Measurements from ENCODE around the gene TK1. TPM values are rescaled to one million over a fixed set of nuclear protein-coding genes. Genes with fewer than 3 reads are reported as not detected.
A peak's percentile ranks its signal among the peaks of the same experiment; 100 is the strongest.

The TK1 gene
- total and polyA plus RNA-seq, 5 experiments from 2014 or later: 0.18 to 1.1 TPM; not detected in 3

DNA sequence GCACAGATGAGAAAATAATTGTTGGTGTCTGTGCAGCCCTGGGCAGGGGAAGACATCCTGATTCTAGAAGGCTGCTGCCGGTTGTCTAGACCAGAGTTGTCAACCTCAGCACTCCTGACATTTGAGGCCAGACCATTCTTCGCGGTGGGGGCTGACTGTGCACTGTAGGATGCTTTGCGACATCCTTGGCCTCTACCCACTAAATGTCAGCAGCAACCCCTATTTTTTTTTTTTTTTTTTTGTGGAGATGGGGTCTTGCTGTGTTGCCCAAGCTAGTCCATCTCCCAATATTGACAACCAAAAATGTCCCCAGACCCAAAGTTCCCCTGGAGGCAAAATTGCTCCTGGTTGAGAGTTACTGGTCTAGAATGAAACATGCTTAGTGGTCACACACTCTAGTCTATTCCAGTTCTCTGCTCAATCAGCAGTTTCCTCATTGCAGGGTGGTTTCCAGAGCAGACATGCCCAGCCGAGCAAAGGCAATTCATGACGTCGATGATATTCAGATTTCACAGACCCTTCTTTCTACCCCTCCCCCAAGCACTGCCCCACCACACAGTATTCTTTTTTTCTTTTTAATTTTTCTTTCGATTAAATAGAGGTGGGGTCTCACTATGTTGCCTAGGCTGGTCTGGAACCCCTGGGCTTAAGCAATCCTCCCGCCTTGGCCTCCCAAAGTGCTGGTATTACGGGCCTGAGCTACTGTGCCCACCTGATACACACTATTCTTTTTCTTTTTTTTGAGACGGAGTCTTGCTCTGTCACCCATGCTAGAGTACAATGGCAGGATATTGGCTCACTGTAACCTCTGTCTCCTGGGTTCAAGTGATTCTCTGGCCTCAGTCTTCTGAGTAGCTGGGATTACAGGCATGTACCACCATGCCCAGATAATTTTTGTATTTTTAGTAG lies 31.7 kb downstream of the TK1 start:
- DNase-seq (no peak), ATAC-seq (peak; percentile 35 to 65)
- Mint-ChIP-seq H3K4me1 (peaks cover 0 to 32% (median under 1%) of the 10 kb centered on the region in 4 donors), H3K36me3 (no peaks in the 10 kb centered on the region), H3K9me3 (no peaks in the 10 kb centered on the region), H3K4me3 (peak overlapping the region in 1 of 10 donors; percentile 9), H3K27ac (peak overlapping the region in 4 of 10 donors; percentile 7 to 71 (median 51)), H3K27me3 (no peaks in the 10 kb centered on the region)
- POLR2A ChIA-PET: interaction anchor here (0.6 to 1.0 kb wide), 2 partner anchors 21 to 699 kb away, joined by 3 to 5 read pairs; no protein-coding TSS in a partner anchor

GRCh38 chr17:78151514-78152008 lies 35.3 kb downstream of the TK1 start:
- Mint-ChIP-seq H3K27ac (no peak overlapping the region), H3K27me3 (no peaks in the 10 kb centered on the region), H3K4me1 (peaks cover 5 to 46% (median 13%) of the 10 kb centered on the region in 4 donors), H3K4me3 (no peak overlapping the region), H3K36me3 (no peaks in the 10 kb centered on the region), H3K9me3 (no peaks in the 10 kb centered on the region)
- DNase-seq (no peak), ATAC-seq (no peak)
- POLR2A ChIA-PET: interaction anchor here (0.6 to 1.8 kb wide), 6 partner anchors 8 to 35 kb away, joined by 3 to 8 read pairs (median 4); no protein-coding TSS in a partner anchor

GRCh38 chr17:78148286-78149016 lies 38.4 kb downstream of the TK1 start:
- Mint-ChIP-seq H3K27me3 (no peaks in the 10 kb centered on the region), H3K27ac (peak overlapping the region in 5 of 10 donors; percentile 16 to 89 (median 44)), H3K4me3 (no peak overlapping the region), H3K36me3 (no peaks in the 10 kb centered on the region), H3K9me3 (no peaks in the 10 kb centered on the region), H3K4me1 (peaks cover 10 to 50% (median 26%) of the 10 kb centered on the region in 4 donors)
- POLR2A ChIA-PET: interaction anchor here (0.6 to 30.2 kb wide), 4 partner anchors 23 to 538 kb away, joined by 3 to 1112 read pairs (median 312); partner anchors contain the start of genes TMC6 and TMC8
- ATAC-seq (no peak), DNase-seq (no peak)

DNA sequence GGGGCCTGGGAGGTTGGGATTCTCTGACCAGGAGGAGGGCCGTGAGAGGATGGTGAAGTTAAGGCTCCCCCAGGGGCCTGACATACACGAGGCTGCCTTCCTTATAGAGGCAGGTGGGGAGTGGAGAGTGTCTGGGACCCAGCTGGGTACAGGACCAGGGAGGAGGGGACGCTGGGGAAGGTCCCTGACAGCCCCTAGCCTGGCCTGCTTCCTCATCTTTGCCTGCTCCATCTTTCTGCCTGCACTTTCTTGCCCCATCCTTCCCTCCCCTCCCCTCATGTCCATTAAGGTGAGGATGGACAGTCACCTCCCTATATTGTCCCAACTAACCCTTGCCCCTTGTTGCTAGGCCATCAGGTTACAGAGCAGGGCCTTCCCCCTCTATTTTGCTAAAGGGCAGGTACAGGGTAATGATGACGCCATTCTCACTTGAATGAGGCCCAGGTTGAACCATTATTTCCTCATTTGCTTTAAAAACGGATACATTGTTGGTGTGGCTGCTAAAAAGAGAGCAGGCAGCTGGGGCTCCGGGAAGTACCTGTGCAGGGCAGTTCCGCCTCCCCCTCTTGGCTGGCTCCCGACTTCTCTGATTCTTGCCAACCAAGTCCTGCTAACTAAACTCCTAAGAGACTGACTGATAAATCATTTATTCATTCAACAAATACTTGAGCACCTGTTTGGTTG lies 39.4 kb downstream of the TK1 start:
- Mint-ChIP-seq H3K4me3 (peak overlapping the region in 1 of 10 donors; percentile 2), H3K9me3 (no peaks in the 10 kb centered on the region), H3K27ac (peak overlapping the region in 7 of 10 donors; percentile 19 to 80 (median 54)), H3K4me1 (peaks cover 13 to 56% (median 34%) of the 10 kb centered on the region in 4 donors), H3K36me3 (peaks cover 0 to 4% (median 0%) of the 10 kb centered on the region in 3 donors), H3K27me3 (no peaks in the 10 kb centered on the region)
- POLR2A ChIA-PET: interaction anchor here (0.5 to 30.2 kb wide), 5 partner anchors 10 to 38 kb away, joined by 3 to 1112 read pairs (median 3); partner anchors contain the start of genes TMC6 and TMC8
- ATAC-seq: peak; percentile 56 to 88
- DNase-seq: peak in 1 of 10 donors; percentile 69

- ATAC-seq: no peak
- POLR2A ChIA-PET: interaction anchor here (0.5 to 30.2 kb wide), 5 partner anchors 9 to 38 kb away, joined by 3 to 1112 read pairs (median 3); partner anchors contain the start of genes TMC6 and TMC8
- no peak for DNase-seq
- Mint-ChIP-seq H3K4me3 (no peak overlapping the region), H3K27me3 (no peaks in the 10 kb centered on the region), H3K9me3 (no peaks in the 10 kb centered on the region), H3K4me1 (peaks cover 13 to 62% (median 39%) of the 10 kb centered on the region in 4 donors), H3K27ac (peak overlapping the region in 1 of 10 donors; percentile 80), H3K36me3 (peaks cover 0 to 6% (median under 1%) of the 10 kb centered on the region in 3 donors)
These were observed 40.0 kb downstream of the TK1 start for GRCh38 chr17:78146881-78147280.

DNA sequence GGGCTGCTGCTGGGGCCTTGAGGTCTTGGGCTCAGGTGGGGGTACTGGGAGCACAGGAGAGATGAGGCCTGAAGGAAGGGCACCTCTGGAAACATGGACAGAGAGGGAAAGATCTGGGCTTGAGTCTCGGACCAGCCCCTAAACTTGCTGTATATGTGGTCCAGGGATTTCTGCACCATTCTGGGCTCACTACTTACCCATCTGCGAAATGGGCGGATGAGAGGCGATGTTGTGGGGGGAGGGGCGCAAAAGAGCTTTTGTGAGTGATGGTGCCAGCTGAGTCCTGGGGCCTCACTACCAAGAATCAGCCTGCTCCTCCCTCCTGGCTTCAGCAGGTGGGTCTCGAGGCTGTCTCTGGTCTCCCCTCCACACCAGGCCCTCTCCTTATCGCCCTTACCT lies 40.4 kb downstream of the TK1 start:
- H3K27ac Mint-ChIP-seq: peak overlapping the region in 2 of 10 donors; percentile 33 to 76
- H3K27me3 Mint-ChIP-seq: no peaks in the 10 kb centered on the region
- peak overlapping the region in 1 of 10 donors; percentile 45 for H3K4me3 Mint-ChIP-seq
- H3K36me3 Mint-ChIP-seq: peaks cover 0 to 9% (median 5%) of the 10 kb centered on the region in 3 donors
- POLR2A ChIA-PET: interaction anchor here (1.0 to 30.2 kb wide), 4 partner anchors 9 to 37 kb away, joined by 3 to 1112 read pairs (median 309); partner anchors contain the start of genes TMC6 and TMC8
- DNase-seq (no peak), ATAC-seq (no peak)
- no peaks in the 10 kb centered on the region for H3K9me3 Mint-ChIP-seq
- H3K4me1 Mint-ChIP-seq: peaks cover 13 to 64% (median 43%) of the 10 kb centered on the region in 4 donors

DNA sequence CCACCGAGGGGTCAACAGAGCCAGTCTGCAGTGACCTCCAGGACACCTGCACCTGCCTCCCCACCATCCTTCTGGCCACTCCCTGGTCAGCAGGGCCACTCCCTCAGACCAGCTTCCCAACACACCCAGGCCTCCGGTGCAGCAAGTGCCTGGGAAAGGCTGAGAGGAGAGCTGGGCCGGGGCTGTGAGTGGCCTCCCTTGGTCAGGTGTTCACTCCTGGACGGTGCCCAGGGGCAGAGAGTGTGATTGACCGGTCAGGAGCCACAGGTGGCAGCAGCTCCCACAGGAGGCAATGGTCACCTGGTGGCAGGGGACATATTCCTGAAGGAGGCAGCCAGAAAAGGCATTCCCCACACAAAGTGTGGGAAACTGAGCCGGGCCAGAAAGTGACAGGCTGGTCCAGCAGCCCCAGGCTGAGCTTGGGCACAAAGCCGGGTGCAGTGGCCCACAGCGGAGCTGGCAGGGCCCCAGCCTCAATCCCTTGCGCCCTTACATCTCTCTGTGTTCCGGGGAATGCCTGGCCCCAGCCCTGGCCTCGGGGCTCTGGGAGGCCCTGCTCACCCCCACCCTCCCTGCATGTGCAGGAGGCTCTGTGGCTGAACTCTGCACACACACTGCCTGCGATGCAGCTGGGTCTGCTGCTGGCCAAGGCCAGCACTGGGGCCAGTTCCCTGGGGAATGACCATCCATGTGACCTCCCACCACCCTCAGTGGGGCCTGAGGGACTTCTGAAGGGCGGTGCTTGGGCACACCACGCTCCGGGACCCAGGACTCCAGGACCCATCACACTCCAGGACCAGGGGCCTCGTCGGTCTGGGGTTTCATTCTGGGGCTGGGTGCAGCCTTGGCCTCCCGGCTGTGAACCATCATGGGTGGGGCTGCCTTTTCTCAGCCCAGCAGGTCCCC lies 41.9 kb downstream of the TK1 start:
- no peaks in the 10 kb centered on the region for H3K27me3 Mint-ChIP-seq
- ATAC-seq: no peak
- peak overlapping the region in 8 of 10 donors; percentile 15 to 85 (median 70) for H3K27ac Mint-ChIP-seq
- POLR2A ChIA-PET: interaction anchor here (1.0 to 30.2 kb wide), 5 partner anchors 9 to 36 kb away, joined by 3 to 1112 read pairs (median 11); partner anchors contain the start of genes TMC6 and TMC8
- H3K4me3 Mint-ChIP-seq: no peak overlapping the region
- peaks cover 18 to 67% (median 53%) of the 10 kb centered on the region in 4 donors for H3K4me1 Mint-ChIP-seq
- peaks cover 0 to 2% (median 0%) of the 10 kb centered on the region in 9 donors for H3K9me3 Mint-ChIP-seq
- H3K36me3 Mint-ChIP-seq: peaks cover 0 to 18% (median 8%) of the 10 kb centered on the region in 3 donors
- no peak for DNase-seq

DNA sequence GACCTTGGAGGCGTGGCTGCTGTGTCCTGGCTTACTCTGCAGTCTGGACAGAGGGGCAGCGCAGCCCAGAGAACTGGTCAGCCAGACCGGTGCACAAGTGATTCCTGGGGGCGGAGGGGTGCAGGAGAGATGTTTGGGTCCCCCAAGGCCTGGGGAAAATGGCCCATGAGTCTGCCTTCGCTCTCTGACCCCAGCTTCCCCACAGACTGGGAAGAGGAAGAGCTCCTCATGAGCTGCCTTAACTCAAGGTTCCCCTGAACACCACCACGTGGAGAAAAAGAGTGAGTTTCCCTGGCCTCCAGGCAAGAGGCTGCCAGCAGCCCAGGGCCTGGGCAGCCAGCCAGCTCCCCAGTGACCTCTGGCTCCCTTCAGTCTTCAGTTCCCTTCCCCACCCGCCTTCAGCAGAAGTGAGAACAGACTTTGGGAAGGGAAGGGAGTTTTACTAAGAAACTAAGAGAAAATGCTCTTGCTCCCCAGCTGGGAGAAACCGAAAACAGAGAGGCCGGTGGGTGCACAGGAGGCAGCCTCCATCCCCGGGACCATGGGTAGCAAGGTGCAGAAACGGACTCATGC lies 42.6 kb downstream of the TK1 start:
- no peak for DNase-seq
- H3K27me3 Mint-ChIP-seq: no peaks in the 10 kb centered on the region
- H3K4me3 Mint-ChIP-seq: no peak overlapping the region
- ATAC-seq: no peak
- H3K4me1 Mint-ChIP-seq: peaks cover 22 to 70% (median 59%) of the 10 kb centered on the region in 4 donors
- H3K9me3 Mint-ChIP-seq: peaks cover 0 to 2% (median 0%) of the 10 kb centered on the region in 9 donors
- peaks cover 0 to 22% (median 8%) of the 10 kb centered on the region in 3 donors for H3K36me3 Mint-ChIP-seq
- H3K27ac Mint-ChIP-seq: peak overlapping the region in 8 of 10 donors; percentile 3 to 85 (median 70)
- POLR2A ChIA-PET: interaction anchor here (1.0 to 30.2 kb wide), 6 partner anchors 8 to 35 kb away, joined by 3 to 1112 read pairs (median 10); partner anchors contain the start of genes TMC6 and TMC8

DNA sequence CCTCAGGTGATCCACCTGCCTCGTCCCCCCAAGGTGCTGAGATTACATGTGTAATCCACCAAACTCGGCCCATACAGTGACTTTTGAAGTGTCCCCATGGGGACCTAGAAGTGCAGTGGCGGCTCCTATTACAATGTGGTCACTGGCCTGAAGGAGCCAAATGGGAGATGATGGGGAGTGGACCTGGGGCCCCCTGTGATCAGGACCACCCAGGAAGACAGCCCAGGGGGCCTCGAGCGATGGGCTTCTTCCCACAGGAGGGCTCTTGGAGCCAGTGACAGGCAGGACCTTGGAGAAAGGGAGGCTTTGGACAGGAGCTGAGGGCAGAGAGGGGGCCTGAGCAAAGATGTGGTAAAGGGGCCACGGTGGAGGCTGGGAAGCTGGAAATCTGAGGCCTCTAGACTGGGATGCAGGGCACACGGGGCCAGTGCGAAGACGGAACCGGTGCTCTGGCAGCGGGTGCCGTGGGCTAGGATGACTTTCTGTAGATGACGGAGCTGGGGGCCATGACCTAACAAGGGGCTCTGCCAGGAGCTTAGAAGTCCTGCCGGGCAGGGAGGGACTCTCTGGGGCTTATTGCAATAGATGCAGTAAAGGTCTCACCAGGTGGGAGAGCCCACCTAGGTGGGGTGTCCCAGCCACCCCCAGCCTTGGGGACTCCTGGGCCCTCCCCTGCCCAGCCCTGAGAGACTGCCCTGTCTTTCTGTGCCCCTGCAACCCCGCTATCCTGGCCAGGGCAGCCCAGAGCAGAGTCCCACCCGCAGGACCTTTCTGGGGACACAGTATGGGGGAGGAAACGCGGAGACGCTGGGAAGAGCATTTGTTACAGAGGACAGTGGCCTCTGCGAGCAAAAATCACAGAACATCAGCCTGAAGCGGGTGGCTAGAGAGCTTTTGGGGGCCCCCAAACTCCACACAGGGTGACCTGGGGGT lies 43.4 kb downstream of the TK1 start:
- Mint-ChIP-seq H3K27me3 (no peaks in the 10 kb centered on the region), H3K27ac (peak overlapping the region; percentile 19 to 88 (median 78)), H3K36me3 (peaks cover 0 to 28% (median 8%) of the 10 kb centered on the region in 3 donors), H3K4me1 (peaks cover 24 to 73% (median 63%) of the 10 kb centered on the region in 4 donors), H3K9me3 (peaks cover 0 to 2% (median 0%) of the 10 kb centered on the region in 9 donors), H3K4me3 (peak overlapping the region in 1 of 10 donors; percentile 12)
- DNase-seq (no peak), ATAC-seq (no peak)
- POLR2A ChIA-PET: interaction anchor here (1.0 to 30.2 kb wide), 7 partner anchors 9 to 34 kb away, joined by 3 to 1112 read pairs (median 8); partner anchors contain the start of genes TMC6 and TMC8

Data from naive thymus-derived CD8-positive, alpha-beta T cell (primary cell).